Adrenal gland (tissue), 5 donors: Measurements from ENCODE around the gene MINDY2.
"Not testable (repeated sequence)": the region's sequence is repeated elsewhere in the genome, so short reads cannot be mapped to it uniquely, and the experiment has no call there.

Source experiments
- CTCF ChIP-seq, 6 experiments: fragments of 450-650 bp in 4 of 6; fragments of 200-600 bp in 2 of 6; sonication (generic) in 1 of 6; IDR thresholded peaks; 1 replicate in 5 of 6; 2 replicates in 1 of 6; pipeline versions ENCODE4 v1.5.1 to v1.8.0; 2016 to 2021; ENCODE audit warnings: antibody characterized with exemption in 6 of 6, mild to moderate bottlenecking in 2 of 6, moderate library complexity in 1 of 6
- POLR2A ChIP-seq, 2 donors: fragments of 450-650 bp; IDR thresholded peaks; one replicate each; pipeline ENCODE4 v1.6.1; 2017; ENCODE audit warnings: antibody characterized with exemption in 2 of 2, mild to moderate bottlenecking in 2 of 2, moderate library complexity in 1 of 2
- donor health status: DM: no; HTN: no; CAD: no.

GRCh38 chr15:58833681-58834426, 62.8 kb downstream of the MINDY2 start:
- TF ChIP-seq CTCF, POLR2A (IDR thresholded peaks at IDR 0.05): not testable (repeated sequence)
